GM18517 (cell line): ENCODE data around the gene DUSP8.

Experiments used
- ATAC-seq: cut with Tn5 transposase; IDR thresholded peaks from one replicate; pipeline ENCODE4 v1.9.1; 2021; ENCODE audit warnings: mild to moderate bottlenecking, moderate library complexity; ENCODE audit not compliant: unreplicated experiment

Gene DUSP8

GRCh38 chr11:1567052-1567720 is 4.9 kb downstream of the DUSP8 start:
- ATAC-seq, result no peak

- ATAC-seq, result no peak
These were observed 5.6 kb downstream of the DUSP8 start for GRCh38 chr11:1566381-1567051.

DNA sequence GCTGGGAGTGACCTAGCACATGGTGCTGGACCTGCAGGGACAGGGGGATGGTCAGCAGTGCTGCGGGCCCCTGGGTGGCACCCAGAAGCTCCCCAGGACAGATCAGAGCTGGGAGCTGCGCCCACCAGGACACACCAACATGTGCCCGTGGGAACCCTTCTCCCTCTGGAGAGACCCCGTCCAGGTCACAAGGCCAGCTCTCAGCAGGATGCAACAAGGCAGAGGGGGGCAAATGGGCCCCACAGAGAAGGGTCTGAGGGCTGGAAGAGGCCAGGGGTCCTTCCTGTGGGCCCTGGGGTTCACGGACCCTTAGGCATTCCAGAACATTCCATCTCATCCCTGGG is 6.2 kb downstream of the DUSP8 start:
- ATAC-seq, result no peak

GRCh38 chr11:1565173-1565903 is 6.7 kb downstream of the DUSP8 start:
- ATAC-seq, result no peak

- no peak for ATAC-seq
These were observed 7.4 kb downstream of the DUSP8 start for GRCh38 chr11:1564535-1565172.

GRCh38 chr11:1563697-1564534 is 8.2 kb downstream of the DUSP8 start:
- no peak for ATAC-seq

- no peak for ATAC-seq
These were observed 8.9 kb downstream of the DUSP8 start for GRCh38 chr11:1563149-1563638.

DNA sequence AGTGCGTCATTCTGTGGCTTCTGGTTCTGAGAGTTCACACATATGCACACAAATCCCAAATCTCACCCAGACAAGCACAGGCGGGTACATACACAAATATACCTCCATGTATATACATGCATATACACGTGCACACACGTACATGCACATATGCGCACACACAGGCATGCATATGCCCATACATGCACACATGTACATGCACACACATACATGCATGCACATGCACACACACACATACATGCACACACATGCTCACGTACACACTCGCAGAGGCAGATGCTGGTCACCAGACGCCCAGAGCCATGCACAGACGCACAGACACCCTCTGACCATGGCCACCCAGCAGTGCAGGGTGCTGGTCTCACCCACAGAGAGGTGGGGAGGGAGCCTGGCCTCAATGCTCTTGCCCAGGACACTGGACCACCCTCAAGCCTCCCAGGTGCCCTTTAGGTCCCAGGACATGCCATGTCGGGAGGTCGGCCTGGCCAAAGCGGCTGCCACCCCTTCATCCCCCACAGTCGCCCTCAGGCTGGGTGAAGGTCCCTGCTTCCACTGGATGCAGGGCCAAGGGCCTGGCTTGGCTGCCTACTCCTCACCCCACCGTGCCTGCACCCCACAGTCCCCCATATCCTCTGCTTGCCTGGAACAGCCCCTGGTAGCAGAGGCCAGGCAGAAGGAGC is 9.5 kb downstream of the DUSP8 start:
- ATAC-seq, result no peak

- ATAC-seq, result no peak
These were observed 10.1 kb downstream of the DUSP8 start for GRCh38 chr11:1561955-1562354.

GRCh38 chr11:1561266-1561665 is 10.8 kb downstream of the DUSP8 start:
- ATAC-seq, result no peak

- ATAC-seq, result no peak
These were observed 11.3 kb downstream of the DUSP8 start for GRCh38 chr11:1560649-1561251.

- ATAC-seq, result no peak
These were observed 11.9 kb downstream of the DUSP8 start for GRCh38 chr11:1560002-1560648.

DNA sequence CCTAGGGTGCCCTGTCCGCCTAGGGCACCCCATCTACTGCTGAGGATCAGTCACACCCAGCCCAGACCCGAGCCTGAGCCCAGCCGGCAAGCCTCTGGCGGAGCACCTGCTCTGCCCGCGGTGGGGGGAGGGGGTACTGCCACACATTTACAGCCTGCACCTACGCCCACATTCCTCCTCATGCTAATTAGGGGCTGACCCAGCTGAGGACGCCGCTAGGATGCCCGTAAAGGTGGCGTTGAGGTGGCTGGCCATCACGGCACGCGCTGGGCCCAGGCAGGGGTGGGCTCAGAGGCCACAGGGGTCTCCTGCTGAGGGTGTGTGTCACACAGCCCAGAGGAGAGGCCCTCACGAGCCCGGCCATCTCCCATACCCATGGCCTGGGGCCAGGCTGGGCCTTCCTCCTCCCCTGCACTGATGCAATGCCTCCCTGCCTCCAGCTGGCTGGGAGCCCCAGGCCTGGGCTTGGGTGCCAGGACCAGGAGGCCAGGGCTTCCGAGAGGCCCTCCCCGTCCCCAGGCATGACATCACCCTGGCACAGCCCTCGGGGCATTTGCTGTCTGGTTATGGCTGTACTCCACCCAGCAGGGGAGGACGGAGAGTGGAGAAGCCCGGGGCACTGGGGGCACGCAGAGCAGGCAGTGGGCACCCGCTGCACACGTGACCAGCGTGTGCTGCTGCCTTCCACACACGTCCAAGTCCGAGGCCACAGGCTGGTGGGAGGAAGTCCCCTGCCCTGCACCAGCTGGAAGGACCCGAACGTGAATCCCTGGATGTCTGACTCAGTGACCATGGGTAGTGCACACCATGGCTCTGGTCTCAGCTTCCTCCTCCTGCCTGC is 12.7 kb downstream of the DUSP8 start:
- no peak for ATAC-seq

GRCh38 chr11:1558775-1559110 is 13.3 kb downstream of the DUSP8 start:
- ATAC-seq, result no peak

DNA sequence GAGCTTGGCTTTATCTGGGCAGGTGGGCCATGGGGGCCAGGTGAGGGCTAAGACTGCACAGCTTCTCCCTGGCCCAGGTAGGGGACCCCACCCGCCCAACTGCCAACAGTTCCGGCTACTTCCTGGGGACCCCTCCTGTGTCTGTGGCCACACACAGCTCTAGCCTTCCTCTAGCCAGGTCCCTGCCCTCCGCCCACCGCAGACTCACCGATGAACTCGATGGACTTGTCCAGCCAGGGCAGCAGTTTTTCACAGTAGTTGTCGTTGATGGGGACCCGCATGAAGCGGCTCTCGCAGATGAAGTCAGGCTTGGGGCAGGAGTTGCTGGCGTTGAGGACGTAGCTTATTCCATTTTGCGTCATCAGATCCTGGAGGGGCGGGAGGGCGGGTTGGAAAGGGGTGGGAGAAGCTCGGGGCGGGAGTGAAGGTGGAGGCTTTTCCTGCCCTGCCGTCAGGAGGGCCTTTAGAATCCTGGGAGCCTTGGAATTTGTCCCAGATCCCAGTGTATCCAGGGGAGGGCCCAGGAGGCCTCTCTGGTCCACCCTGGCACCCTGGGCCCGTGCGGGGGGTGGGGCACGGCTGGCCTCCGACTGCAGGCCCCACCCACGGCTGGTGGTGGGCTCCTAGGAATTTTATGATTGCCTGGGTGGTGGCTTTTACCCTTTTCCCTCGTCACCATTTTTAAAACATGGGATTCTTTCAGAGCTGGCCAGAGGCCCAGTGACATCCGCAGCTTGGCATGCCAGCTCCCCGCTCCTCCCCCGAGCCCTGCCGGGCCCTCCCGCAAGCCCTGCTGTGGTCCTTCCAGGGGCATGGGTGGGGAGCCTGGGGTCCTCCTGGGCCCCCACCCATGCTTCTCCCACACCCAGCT is 13.9 kb downstream of the DUSP8 start:
- no peak for ATAC-seq

DNA sequence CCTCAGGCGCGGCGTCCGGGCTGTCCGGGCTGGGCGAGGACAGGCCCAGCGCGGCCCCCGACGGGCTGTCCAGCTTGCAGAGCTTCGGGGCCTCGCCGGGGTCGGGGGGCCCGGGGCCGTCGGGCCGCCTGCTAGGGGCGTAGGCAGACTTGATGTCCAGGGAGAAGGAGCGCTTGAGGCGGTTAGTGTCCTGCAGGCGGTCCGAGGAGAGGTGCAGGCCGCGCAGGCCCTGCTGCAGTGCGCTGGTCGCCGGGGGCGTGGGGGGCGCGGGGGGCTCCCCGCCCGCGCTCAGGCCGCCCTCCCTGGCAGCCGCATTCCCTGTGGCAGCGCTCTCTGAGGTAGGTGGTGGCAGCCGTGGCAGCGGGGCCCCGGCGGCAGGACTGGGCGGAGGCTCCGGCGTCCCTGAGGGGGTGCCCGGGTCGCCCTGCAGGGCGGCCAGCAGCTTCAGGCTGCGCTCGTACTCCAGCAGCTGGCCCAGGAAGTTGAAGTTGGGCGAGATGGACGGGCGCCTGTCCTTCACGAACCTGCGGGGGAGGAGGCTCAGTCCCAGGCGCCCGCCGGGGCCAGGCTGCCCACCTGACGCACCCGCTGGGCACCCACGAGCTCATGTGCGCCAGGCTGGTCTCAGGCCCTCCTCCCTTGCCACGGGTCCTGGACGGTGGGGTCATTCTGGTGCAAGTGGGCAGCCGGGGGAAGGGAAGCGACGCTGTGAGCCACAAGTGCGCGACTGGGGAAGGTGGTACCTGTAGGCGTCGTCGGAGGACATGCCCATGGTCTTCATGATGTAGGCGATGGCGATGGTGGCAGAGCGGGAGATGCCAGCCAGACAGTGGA is 14.8 kb downstream of the DUSP8 start:
- ATAC-seq, result no peak
